ENCODE measurements around the gene ACSL5.
A peak's percentile ranks its signal among the peaks of the same experiment; 100 is the strongest.
"Not testable (repeated sequence)": the region's sequence is repeated elsewhere in the genome, so short reads cannot be mapped to it uniquely, and the experiment has no call there.

Gene ACSL5

DNA sequence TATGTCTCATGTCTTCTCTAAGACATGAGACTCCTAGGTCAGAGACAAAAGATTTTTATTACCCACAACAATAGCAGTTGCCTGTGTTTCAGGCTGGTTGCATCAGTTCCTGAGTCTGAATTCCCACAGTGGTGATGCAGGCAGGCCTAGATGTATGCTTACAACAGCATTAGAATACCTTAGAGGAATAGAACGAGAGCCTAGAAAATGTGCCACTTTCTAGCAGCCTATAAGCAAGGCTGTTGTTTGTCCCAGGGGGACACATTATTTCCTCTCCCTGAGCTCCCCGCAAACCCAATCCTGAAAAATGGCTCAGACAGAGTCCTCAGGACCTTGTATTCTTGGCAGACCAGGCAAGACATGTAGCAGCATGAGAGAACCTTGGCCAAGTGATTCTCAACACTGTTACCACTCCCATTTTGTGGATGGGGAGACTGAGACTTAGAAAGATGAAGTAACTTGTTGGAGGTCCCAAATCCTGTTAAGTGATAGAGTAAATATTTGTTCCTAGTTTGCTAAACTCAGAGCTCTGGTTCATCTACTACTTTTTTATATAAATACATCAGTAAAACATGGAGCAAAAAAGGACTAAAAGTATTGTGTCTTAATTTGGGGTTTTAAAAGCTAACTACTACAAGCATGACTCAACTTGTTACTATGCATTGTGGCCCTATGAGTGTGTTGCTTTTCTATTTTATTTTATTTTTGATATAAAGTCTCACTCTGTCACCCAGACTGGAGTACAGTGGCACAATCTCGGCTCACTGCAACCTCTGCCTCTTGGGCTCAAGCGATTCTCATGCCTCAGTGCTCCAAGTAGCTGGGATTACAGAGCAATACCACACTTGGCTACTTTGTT lies 87.3 kb downstream of the ACSL5 start:
- no peak for DNase-seq

DNA sequence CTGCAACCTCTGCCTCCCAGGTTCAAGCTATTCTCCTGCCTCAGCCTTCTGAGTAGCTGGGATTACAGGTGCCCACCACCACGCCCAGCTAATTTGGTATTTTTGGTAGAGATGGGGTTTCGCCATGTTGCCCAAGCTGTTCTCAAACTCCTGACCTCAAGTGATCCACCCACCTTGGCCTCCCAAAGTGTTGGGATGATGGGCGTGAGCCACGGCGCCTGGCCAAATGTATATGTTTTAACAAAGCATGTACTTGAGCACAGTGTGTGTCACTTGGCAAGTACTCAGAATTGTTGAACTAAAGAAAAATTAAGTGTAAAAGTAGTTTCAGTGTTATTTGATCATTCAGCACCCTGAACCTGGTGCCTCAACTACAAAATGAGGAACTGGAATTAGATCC lies 90.2 kb downstream of the ACSL5 start:
- DNase-seq, result not testable (repeated sequence)

DNA sequence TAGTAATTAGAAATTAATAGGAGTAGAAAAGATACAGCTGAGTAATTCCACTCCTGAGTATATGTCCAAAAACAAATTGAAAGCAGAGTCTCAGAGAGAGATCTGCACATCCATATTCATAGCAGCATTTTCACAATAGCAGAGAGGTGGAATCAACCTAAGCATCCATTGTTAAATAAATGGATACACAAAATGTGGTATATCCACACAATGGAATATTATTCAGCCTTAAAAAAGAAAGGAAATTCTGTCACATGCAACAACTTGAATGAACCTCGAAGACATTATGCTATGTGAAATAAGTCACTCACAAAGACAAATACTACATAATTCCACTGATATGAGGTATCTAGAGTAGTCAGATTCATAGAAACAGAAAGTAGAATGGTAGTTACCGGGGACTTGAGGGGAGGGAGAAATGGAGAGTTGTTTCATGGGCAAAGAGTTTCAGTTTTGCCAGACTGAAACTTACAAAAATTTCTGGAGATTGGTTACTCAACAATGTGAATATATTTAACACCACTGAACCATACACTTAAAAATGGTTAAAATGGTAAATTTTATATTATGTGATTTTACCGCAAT lies 91.5 kb downstream of the ACSL5 start:
- DNase-seq, result no peak

DNA sequence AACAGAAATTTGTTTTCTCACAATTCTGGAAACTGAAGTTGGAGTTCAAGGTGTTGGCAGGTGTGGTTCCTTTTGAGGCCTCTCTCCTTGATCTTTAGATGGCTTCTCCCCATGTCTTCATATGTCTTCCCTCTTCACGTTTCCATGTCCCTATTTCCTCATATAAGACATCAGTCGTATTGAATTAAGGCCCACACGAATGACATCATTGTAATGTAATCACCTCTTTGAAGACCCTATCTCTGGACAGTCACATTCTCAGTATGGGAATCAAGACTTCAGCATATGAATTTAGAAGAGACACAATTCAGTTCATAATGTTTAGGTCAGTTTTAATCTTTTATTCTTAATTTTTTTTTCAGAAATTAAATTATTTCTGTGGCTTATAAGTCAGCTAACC lies 92.9 kb downstream of the ACSL5 start:
- no peak for DNase-seq

DNA sequence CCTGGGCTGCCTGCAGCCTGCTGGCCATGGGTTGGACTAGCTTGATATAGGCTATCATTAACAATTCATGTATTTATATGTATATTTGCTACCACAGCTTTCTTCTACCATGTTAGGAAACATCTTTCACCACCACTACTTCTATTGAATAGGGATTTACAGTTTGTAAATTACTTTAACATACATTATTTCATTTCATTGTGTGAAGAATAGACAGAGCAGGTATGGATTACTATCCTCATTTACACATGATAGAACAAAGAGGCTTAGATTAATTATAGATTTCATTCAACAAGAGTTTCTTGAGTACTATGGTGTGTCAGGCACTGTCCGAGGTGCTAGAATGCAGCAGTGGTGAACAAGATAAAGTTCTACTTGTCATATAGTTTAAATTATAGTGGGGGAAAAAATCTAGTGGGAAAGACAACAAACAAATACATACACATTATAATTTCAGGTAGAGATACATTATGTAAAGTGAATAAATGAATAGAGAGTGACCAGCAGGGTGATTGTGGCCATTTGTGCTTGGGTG lies 93.7 kb downstream of the ACSL5 start:
- no peak for DNase-seq

DNA sequence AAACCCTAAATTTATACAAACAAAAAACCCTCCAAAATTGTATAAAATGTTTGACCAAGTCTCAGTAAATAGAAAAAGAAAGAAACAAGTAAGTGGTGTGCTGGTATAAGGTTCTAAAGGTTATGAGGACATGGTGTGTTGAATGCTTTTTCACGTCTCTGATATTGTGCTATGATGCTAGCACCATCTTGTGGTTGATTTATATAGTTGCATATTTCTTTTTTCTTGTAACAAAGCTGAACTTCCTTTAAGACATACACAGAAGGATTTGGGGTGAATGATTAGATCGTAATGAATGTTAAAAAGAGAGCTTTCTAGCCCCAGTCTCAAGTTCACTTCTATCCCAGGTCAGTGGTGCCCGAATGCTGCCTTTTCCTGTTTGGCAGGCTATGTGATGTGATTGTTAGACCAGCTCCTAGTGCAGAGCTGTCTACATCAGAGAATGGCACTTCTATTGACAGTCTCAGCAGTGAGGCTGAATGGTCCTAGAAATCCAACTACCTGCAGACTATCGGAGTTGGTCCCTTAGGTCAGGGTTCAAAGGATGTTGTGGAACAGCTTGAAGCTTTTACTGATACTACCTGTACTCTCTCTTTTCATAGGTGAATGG lies 98.1 kb downstream of the ACSL5 start:
- DNase-seq, result peak in 3 of 56 donors; percentile 6 to 57 (median 10)

DNA sequence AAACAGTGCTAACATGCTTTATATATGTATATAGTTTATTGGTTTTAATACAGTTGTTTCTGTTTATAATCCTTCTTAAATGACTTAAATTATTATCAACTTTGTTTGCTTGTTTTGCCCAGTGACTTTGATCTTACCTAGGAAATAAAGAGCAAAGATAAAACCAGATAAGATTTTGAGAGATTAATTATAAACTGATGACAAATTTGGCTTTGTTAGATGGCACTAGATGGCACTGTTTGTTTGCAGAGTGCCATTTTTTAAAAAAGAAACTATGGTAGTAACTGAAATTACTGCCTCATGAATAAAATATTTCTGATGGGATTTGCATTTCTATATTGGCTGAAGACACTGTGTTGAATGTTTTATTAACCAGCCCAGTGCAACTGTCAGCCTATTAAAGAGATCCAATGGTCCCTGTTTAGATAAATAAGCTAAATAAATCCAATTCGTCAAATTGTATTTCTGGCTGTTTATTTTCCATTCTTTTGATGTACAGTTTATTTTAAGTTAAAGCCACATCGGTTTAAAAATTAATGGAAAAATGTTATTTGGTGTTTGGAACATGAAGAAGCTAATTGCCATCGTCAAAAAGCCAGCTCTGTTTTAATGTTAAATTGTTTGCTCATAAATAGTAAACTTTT lies 101.8 kb downstream of the ACSL5 start:
- DNase-seq, result peak in 1 of 56 donors; percentile 9

All from amygdala (tissue), 56 donors.